ENCODE measurements around the gene PTPRN2.

PTPRN2 gene

GRCh38 chr7:157684157-157684908 is 903.3 kb downstream of the PTPRN2 start:
- TF ChIP-seq CTCF (IDR thresholded peaks at IDR 0.05; ENCODE audit: low read depth, low read length), result no peak
- no peak for DNase-seq (ENCODE audit: extremely low read depth, low read depth)

- no peak for TF ChIP-seq CTCF (IDR thresholded peaks at IDR 0.05; ENCODE audit: low read depth, low read length)
Measured at GRCh38 chr7:157683747-157684156, 903.9 kb downstream of the PTPRN2 start.

GRCh38 chr7:157682946-157683746 is 904.5 kb downstream of the PTPRN2 start:
- no peak for TF ChIP-seq CTCF (IDR thresholded peaks at IDR 0.05; ENCODE audit: low read depth, low read length)
- DNase-seq (ENCODE audit: extremely low read depth, low read depth), result no peak

More at GRCh38 chr7:157683747-157684156, 903.9 kb downstream of the PTPRN2 start:
- no peak for DNase-seq (ENCODE audit: extremely low read depth, low read depth)

GRCh38 chr7:157682064-157682945 is 905.3 kb downstream of the PTPRN2 start:
- DNase-seq (ENCODE audit: extremely low read depth, low read depth), result no peak

GRCh38 chr7:157679607-157680006 is 908.0 kb downstream of the PTPRN2 start:
- TF ChIP-seq CTCF (IDR thresholded peaks at IDR 0.05; ENCODE audit: low read depth, low read length), result no peak
- DNase-seq (ENCODE audit: extremely low read depth, low read depth), result no peak

More at GRCh38 chr7:157682064-157682945, 905.3 kb downstream of the PTPRN2 start:
- TF ChIP-seq CTCF (IDR thresholded peaks at IDR 0.05; ENCODE audit: low read depth, low read length), result no peak

- DNase-seq (ENCODE audit: extremely low read depth, low read depth), result no peak
- TF ChIP-seq CTCF (IDR thresholded peaks at IDR 0.05; ENCODE audit: low read depth, low read length), result no peak
Measured at GRCh38 chr7:157678501-157678900, 909.1 kb downstream of the PTPRN2 start.

Measured in AG09319 (cell line).